ENCODE measurements around the gene TXNDC17. TPM values are rescaled to one million over a fixed set of nuclear protein-coding genes. Genes with fewer than 3 reads are reported as not detected.
A peak's percentile ranks its signal among the peaks of the same experiment; 100 is the strongest.

Gene TXNDC17
- total and polyA plus RNA-seq, 2 of the 13 experiments (the other 11 are each of a cell fraction or from before 2014, with no cell fraction given): 188 to 266 TPM

GRCh38 chr17:6637458-6637840 lies 3.4 kb upstream of the TXNDC17 start:
- DNase-seq (ENCODE audit: low spot score) (no peak), FAIRE-seq (no peak), ATAC-seq (no peak)
- Histone ChIP-seq H3K79me2 (ENCODE audit: insufficient read depth, low read length) (peaks cover 33% of the 10 kb centered on the region), H4K20me1 (ENCODE audit: insufficient read depth, low read length) (no peaks in the 10 kb centered on the region), H3K27me3 (ENCODE audit: control insufficient read depth in 1 of 2, insufficient read depth in 2 of 2, low read length in 2 of 2) (no peaks in the 10 kb centered on the region), H3K9me3 (ENCODE audit: low read length) (no peaks in the 10 kb centered on the region), H3K4me3 (replicated peaks in 1 of 3; ENCODE audit: insufficient read depth in 1 of 3, low read depth in 2 of 3, low read length in 3 of 3) (no peak overlapping the region), H2AFZ (ENCODE audit: low read length) (no peak overlapping the region), H3K27ac (ENCODE audit: extremely low read length, insufficient read depth, low read length) (no peak overlapping the region), H3K4me1 (ENCODE audit: insufficient read depth, low read length) (peaks cover 23% of the 10 kb centered on the region), H3K4me2 (ENCODE audit: low read depth, low read length) (no peak overlapping the region), H3K9ac (ENCODE audit: insufficient read depth, low read depth, low read length) (no peak overlapping the region), H3K36me3 (replicated peaks in 1 of 2; ENCODE audit: control insufficient read depth in 1 of 2, insufficient read depth in 2 of 2, low read length in 2 of 2) (peaks cover 2 to 15% of the 10 kb centered on the region in 2 experiments; a peak in 4 of 5 replicates)
- TF ChIP-seq ELF1 (CRISPR knock-in tag; IDR thresholded peaks at IDR 0.05) (no peak), HNRNPUL1 (IDR thresholded peaks at IDR 0.05; ENCODE audit: low read depth, low read length) (no peak), ZBTB7B (CRISPR knock-in tag; IDR thresholded peaks at IDR 0.05) (no peak), RBFOX2 (IDR thresholded peaks at IDR 0.05; ENCODE audit: low read depth, low read length) (0 out of 2 replicates have a peak, but pooled peaks have one; percentile 4), ZNF841 (CRISPR knock-in tag; IDR thresholded peaks at IDR 0.05; ENCODE audit: borderline replicate concordance) (no peak), ZNF572 (CRISPR knock-in tag; IDR thresholded peaks at IDR 0.05) (no peak)
- intact Hi-C loops (cut with micrococcal nuclease; ENCODE audit: unreplicated experiment): no loop called here
- in situ Hi-C loops (cut with HindIII; ENCODE audit: extremely low pct_ligation_motif_present, low pct_unique_long_range_greater_than_20kb): no loop called here
- POLR2A ChIA-PET: no interaction called here
- CTCF ChIA-PET (ENCODE audit: low intra/inter-chr PET ratio, low total read pairs): no interaction called here
- WGBS (ENCODE audit: low lambda C conversion rate): 92% methylated on average over 6 of the region's 6 CpGs
- BruUV-seq (replicated peaks): no TSS peak

- DNase-seq (ENCODE audit: low spot score) (no peak), ATAC-seq (no peak), FAIRE-seq (no peak)
- H2AFZ ChIP-seq (ENCODE audit: low read length): no peak overlapping the region
- WGBS (ENCODE audit: low lambda C conversion rate): 93% methylated on average over 22 of the region's 24 CpGs
- H4K20me1 ChIP-seq (ENCODE audit: insufficient read depth, low read length): no peaks in the 10 kb centered on the region
- POLR2A ChIA-PET: no interaction called here
- H3K9me3 ChIP-seq (ENCODE audit: low read length): no peaks in the 10 kb centered on the region
- no peak overlapping the region for H3K27ac ChIP-seq (ENCODE audit: extremely low read length, insufficient read depth, low read length)
- in situ Hi-C loops (cut with HindIII; ENCODE audit: extremely low pct_ligation_motif_present, low pct_unique_long_range_greater_than_20kb): no loop called here
- no peaks in the 10 kb centered on the region for H3K27me3 ChIP-seq (ENCODE audit: control insufficient read depth in 1 of 2, insufficient read depth in 2 of 2, low read length in 2 of 2)
- H3K4me1 ChIP-seq (ENCODE audit: insufficient read depth, low read length): peaks cover 29% of the 10 kb centered on the region
- CTCF ChIA-PET (ENCODE audit: low intra/inter-chr PET ratio, low total read pairs): no interaction called here
- H3K4me2 ChIP-seq (ENCODE audit: low read depth, low read length): peak overlapping the region; percentile 93
- H3K9ac ChIP-seq (ENCODE audit: insufficient read depth, low read depth, low read length): peak overlapping the region; percentile 87; the same call in 1 of the 2 replicates
- intact Hi-C loops (cut with micrococcal nuclease; ENCODE audit: unreplicated experiment): no loop called here
- peak overlapping the region in 1 of 3 experiments; percentile 85; a peak in 1 of 6 replicates for H3K4me3 ChIP-seq (replicated peaks in 1 of 3; ENCODE audit: insufficient read depth in 1 of 3, low read depth in 2 of 3, low read length in 3 of 3)
- BruUV-seq (replicated peaks): no TSS peak
- peaks cover 0 to 8% of the 10 kb centered on the region in 2 experiments; a peak in 4 of 5 replicates for H3K36me3 ChIP-seq (replicated peaks in 1 of 2; ENCODE audit: control insufficient read depth in 1 of 2, insufficient read depth in 2 of 2, low read length in 2 of 2)
- TF ChIP-seq POLR2A (IDR thresholded peaks at IDR 0.05; ENCODE audit: insufficient read depth in 1 of 2, low read depth in 2 of 2, low read length in 2 of 2) (0 out of 4 replicates have a peak, but pooled peaks of 1 of the 2 experiments have one; percentile 18), RBFOX2 (IDR thresholded peaks at IDR 0.05; ENCODE audit: low read depth, low read length) (peak; percentile 30; the same call in 1 of the 2 replicates), RCOR2 (CRISPR knock-in tag; IDR thresholded peaks at IDR 0.05) (no peak), ZBTB33 (CRISPR knock-in tag; IDR thresholded peaks at IDR 0.05) (no peak), KAT8 (CRISPR knock-in tag; IDR thresholded peaks at IDR 0.05) (no peak)
- H3K79me2 ChIP-seq (ENCODE audit: insufficient read depth, low read length): peaks cover 35% of the 10 kb centered on the region
Observed at GRCh38 chr17:6638046-6638908, 2.6 kb upstream of the TXNDC17 start.

Data from HepG2 (cell line).